Endodermal cell (in vitro differentiated cells): ENCODE results near the gene POLR1C. TPM values are rescaled to one million over a fixed set of nuclear protein-coding genes. Genes with fewer than 3 reads are reported as not detected.

Experiments used
- DNase-seq: peaks from one replicate; pipeline ENCODE4 v3.0.0-alpha.2; 2017
- H3K27ac ChIP-seq: 2 replicates; pipeline ENCODE4 v1.5.1; 2013; ENCODE audit warnings: mild to moderate bottlenecking, low read depth, low read length, moderate library complexity
- H3K27me3 ChIP-seq: 2 replicates; pipeline ENCODE4 v1.6.1; 2013; ENCODE audit warnings: mild to moderate bottlenecking, low read length, moderate library complexity; ENCODE audit not compliant: insufficient read depth, control insufficient read depth, poor library complexity, severe bottlenecking
- H3K36me3 ChIP-seq: 2 replicates; pipeline ENCODE4 v1.7.0; 2013; ENCODE audit warnings: mild to moderate bottlenecking, low read length, moderate library complexity; ENCODE audit not compliant: control insufficient read depth, insufficient read depth
- H3K4me1 ChIP-seq: one replicate; pipeline ENCODE4 v1.7.0; 2013; ENCODE audit warnings: low read length; ENCODE audit not compliant: control insufficient read depth, insufficient read depth
- H3K4me3 ChIP-seq: 2 replicates; pipeline ENCODE4 v1.5.1; 2013; ENCODE audit warnings: mild to moderate bottlenecking, low read length, moderate library complexity
- H3K9ac ChIP-seq: 2 replicates; pipeline ENCODE4 v1.6.1; 2013; ENCODE audit warnings: mild to moderate bottlenecking, low read length, moderate library complexity; ENCODE audit not compliant: poor library complexity, severe bottlenecking; ENCODE audit errors: extremely low read depth
- H3K9me3 ChIP-seq: 2 replicates; pipeline ENCODE4 v1.6.1; 2013; ENCODE audit warnings: mild to moderate bottlenecking, low read length, moderate library complexity; ENCODE audit not compliant: control insufficient read depth
- H3K27ac Mint-ChIP-seq: 2 replicates; pipeline ENCODE4 v1.8.0; 2020; ENCODE audit warnings: mixed read lengths
- H3K27me3 Mint-ChIP-seq: 2 replicates; pipeline ENCODE4 v1.8.0; 2021; ENCODE audit warnings: mild to moderate bottlenecking, mixed read lengths; ENCODE audit not compliant: insufficient read depth
- H3K36me3 Mint-ChIP-seq: 2 replicates; pipeline ENCODE4 v1.8.0; 2020; ENCODE audit warnings: low read depth, mixed read lengths
- H3K4me1 Mint-ChIP-seq: 2 replicates; pipeline ENCODE4 v1.8.0; 2020; ENCODE audit warnings: mixed read lengths
- H3K4me3 Mint-ChIP-seq: 2 replicates; pipeline ENCODE4 v1.8.0; 2020; ENCODE audit warnings: mild to moderate bottlenecking, moderate library complexity, mixed read lengths
- H3K9me3 Mint-ChIP-seq: 2 replicates; pipeline ENCODE4 v1.8.0; 2020; ENCODE audit warnings: mild to moderate bottlenecking, mixed read lengths
- WGBS, 2 experiments: methylation state at CpG; one replicate each; pipeline versions ENCODE4 v1.1.5 to v1.1.7; 2013; ENCODE audit warnings: missing lambda C conversion rate in 2 of 2, mixed read lengths in 1 of 2; ENCODE audit not compliant: insufficient coverage in 1 of 2, insufficient read length in 1 of 2; 5-methylcytosine and 5-hydroxymethylcytosine counted together
- total RNA-seq, 2 donors: library from RNA; stranded (reverse); fragmentation: NEBNext Ultra II Directional in 1 of 2; extraction: Animal tissue kit (Norgen Biotek cat#: 25700) in 1 of 2; gene quantifications; 2 replicates in 1 of 2; 3 replicates in 1 of 2; pipeline ENCODE4 v1.2.1, GENCODE V29; 2021
- TF ChIP-seq, protein P1 (sequence below): fragments of 200-600 bp; sonication (generic); conservative IDR thresholded peaks from 2 replicates; pipeline ENCODE4 v1.5.0; 2021; ENCODE audit warnings: antibody characterized with exemption, mild to moderate bottlenecking

The POLR1C gene
- total RNA-seq, 2 donors from 2014 or later, result 37.6 to 44.2 TPM

DNA sequence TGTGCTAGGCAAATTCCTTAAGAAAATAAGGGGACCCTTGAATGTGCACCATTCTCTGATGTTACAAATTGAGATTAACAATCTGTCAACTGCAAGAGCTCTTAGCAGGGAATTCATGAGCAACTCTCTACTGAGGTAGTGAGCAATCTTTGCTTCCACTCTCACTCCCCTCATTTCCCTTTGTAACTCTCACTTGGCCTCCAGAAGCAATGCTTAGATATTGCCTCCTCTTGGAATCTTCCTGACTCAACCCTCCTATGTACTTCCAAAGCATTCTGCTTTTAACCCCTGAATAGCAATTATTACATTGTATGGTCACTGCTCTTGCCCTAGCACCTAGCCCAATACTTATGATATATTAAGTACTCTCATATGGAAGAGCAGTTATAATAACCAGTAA lies 42.4 kb downstream of the POLR1C start:
- Histone ChIP-seq H3K9me3 (no peaks in the 10 kb centered on the region), H3K36me3 (peaks cover 90% of the 10 kb centered on the region), H3K4me1 (no peaks in the 10 kb centered on the region), H3K9ac (no peak overlapping the region), H3K4me3 (no peak overlapping the region), H3K27ac (no peak overlapping the region), H3K27me3 (no peaks in the 10 kb centered on the region)
- Mint-ChIP-seq H3K9me3 (no peaks in the 10 kb centered on the region), H3K27ac (no peak overlapping the region), H3K4me1 (no peaks in the 10 kb centered on the region), H3K27me3 (no peaks in the 10 kb centered on the region), H3K36me3 (peaks cover 77% of the 10 kb centered on the region), H3K4me3 (no peak overlapping the region)
- TF ChIP-seq, protein P1, sequence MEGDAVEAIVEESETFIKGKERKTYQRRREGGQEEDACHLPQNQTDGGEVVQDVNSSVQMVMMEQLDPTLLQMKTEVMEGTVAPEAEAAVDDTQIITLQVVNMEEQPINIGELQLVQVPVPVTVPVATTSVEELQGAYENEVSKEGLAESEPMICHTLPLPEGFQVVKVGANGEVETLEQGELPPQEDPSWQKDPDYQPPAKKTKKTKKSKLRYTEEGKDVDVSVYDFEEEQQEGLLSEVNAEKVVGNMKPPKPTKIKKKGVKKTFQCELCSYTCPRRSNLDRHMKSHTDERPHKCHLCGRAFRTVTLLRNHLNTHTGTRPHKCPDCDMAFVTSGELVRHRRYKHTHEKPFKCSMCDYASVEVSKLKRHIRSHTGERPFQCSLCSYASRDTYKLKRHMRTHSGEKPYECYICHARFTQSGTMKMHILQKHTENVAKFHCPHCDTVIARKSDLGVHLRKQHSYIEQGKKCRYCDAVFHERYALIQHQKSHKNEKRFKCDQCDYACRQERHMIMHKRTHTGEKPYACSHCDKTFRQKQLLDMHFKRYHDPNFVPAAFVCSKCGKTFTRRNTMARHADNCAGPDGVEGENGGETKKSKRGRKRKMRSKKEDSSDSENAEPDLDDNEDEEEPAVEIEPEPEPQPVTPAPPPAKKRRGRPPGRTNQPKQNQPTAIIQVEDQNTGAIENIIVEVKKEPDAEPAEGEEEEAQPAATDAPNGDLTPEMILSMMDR, result no peak
- no peak for DNase-seq

- Mint-ChIP-seq H3K27me3 (no peaks in the 10 kb centered on the region), H3K4me3 (no peak overlapping the region), H3K4me1 (peaks cover 5% of the 10 kb centered on the region), H3K27ac (no peak overlapping the region), H3K9me3 (no peaks in the 10 kb centered on the region), H3K36me3 (peaks cover 47% of the 10 kb centered on the region)
- Histone ChIP-seq H3K36me3 (peaks cover 58% of the 10 kb centered on the region), H3K9ac (no peak overlapping the region), H3K27ac (no peak overlapping the region), H3K27me3 (no peaks in the 10 kb centered on the region), H3K9me3 (no peaks in the 10 kb centered on the region), H3K4me1 (peaks cover 4% of the 10 kb centered on the region), H3K4me3 (no peak overlapping the region)
- no peak for DNase-seq
- 95 to 96% methylated on average over 3 to 5 of the region's 5 CpGs for WGBS, 2 experiments
- TF ChIP-seq, protein P1, result no peak
These were observed 54.1 kb downstream of the POLR1C start for GRCh38 chr6:43570876-43571441.

Other genes with a start within 250 kb of the POLR1C start
- gene SLC22A7, start 218.8 kb upstream of the POLR1C start, total RNA-seq, result not detected
- 10 to 100 TPM; 13.4 to 19.3 TPM for gene CRIP3, start 208.3 kb upstream of the POLR1C start, total RNA-seq
- 10 to 100 TPM; 21.3 to 26.4 TPM for gene ZNF318, start 147.4 kb upstream of the POLR1C start, total RNA-seq
- gene ABCC10, start 89.5 kb upstream of the POLR1C start, total RNA-seq, result 10 to 100 TPM; 34.1 to 44.8 TPM
- gene DLK2, start 61.5 kb upstream of the POLR1C start, total RNA-seq, result not detected
- gene TJAP1, start 39.5 kb upstream of the POLR1C start, total RNA-seq, result 10 to 100 TPM; 44.3 to 50.2 TPM
- gene LRRC73, start 6.7 kb upstream of the POLR1C start, total RNA-seq, result under 1 TPM; 0.46 to 0.64 TPM
- gene YIPF3, start 163 bp upstream of the POLR1C start, total RNA-seq, result 100 to 1,000 TPM in 1 of 2 donors, 10 to 100 TPM in 1; 87.7 to 103 TPM
- 10 to 100 TPM; 70.8 to 74.3 TPM for gene XPO5, start 58.9 kb downstream of the POLR1C start, total RNA-seq
- gene POLH, start 59.1 kb downstream of the POLR1C start, total RNA-seq, result 10 to 100 TPM; 11.2 to 18.8 TPM
- 10 to 100 TPM; 87.9 to 90.6 TPM for gene GTPBP2, start 112.2 kb downstream of the POLR1C start, total RNA-seq
- gene MAD2L1BP, start 118.8 kb downstream of the POLR1C start, total RNA-seq, result 10 to 100 TPM; 32.7 to 41.5 TPM
- gene RSPH9, start 127.9 kb downstream of the POLR1C start, total RNA-seq, result under 1 TPM; 0.44 to 0.64 TPM
- gene MRPS18A, start 170.7 kb downstream of the POLR1C start, total RNA-seq, result 10 to 100 TPM; 53.6 to 58.8 TPM